Tibial nerve (tissue), 3 donors: ENCODE data around the gene NFATC3.

Experiments
- POLR2A ChIP-seq, 2 donors: fragments of 450-650 bp; IDR thresholded peaks; one replicate each; pipeline ENCODE4 v1.6.1; 2017; ENCODE audit warnings: antibody characterized with exemption in 2 of 2, mild to moderate bottlenecking in 2 of 2, moderate library complexity in 2 of 2
- TF ChIP-seq, protein P1 (sequence below), 5 experiments: fragments of 200-600 bp in 3 of 5; fragments of 450-650 bp in 2 of 5; sonication (generic) in 3 of 5; IDR thresholded peaks; one replicate each; pipeline ENCODE4 v1.5.1; 2016 to 2019; ENCODE audit warnings: antibody characterized with exemption in 5 of 5, mild to moderate bottlenecking in 3 of 5, moderate library complexity in 2 of 5

DNA sequence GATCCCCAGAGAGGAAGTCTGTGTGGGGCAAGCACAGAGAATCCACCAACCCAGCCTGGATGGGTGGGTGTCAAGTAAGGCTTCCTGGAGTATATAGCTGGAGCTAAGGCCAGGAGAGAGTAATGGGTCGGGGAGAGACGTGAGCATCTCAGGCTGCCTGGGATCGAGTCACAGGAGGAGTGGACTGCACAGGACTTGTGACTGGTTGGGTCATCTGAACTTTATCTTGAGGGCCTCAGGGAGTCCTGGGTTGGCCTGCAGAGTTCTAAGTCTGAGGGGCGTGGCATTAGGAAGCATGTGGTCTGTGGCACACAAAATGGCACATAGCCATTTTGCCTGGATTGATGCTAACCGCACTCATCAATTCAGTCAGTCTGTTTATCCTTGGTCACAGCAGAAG lies 161.5 kb downstream of the NFATC3 start:
- TF ChIP-seq, protein P1, sequence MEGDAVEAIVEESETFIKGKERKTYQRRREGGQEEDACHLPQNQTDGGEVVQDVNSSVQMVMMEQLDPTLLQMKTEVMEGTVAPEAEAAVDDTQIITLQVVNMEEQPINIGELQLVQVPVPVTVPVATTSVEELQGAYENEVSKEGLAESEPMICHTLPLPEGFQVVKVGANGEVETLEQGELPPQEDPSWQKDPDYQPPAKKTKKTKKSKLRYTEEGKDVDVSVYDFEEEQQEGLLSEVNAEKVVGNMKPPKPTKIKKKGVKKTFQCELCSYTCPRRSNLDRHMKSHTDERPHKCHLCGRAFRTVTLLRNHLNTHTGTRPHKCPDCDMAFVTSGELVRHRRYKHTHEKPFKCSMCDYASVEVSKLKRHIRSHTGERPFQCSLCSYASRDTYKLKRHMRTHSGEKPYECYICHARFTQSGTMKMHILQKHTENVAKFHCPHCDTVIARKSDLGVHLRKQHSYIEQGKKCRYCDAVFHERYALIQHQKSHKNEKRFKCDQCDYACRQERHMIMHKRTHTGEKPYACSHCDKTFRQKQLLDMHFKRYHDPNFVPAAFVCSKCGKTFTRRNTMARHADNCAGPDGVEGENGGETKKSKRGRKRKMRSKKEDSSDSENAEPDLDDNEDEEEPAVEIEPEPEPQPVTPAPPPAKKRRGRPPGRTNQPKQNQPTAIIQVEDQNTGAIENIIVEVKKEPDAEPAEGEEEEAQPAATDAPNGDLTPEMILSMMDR (IDR thresholded peaks at IDR 0.05) = no peak
- no peak for TF ChIP-seq POLR2A (IDR thresholded peaks at IDR 0.05)
